Smooth muscle cell (in vitro differentiated cells): ENCODE measurements around the gene RBMX2. TPM values are rescaled to one million over a fixed set of nuclear protein-coding genes. Genes with fewer than 3 reads are reported as not detected.

Experiments used
- DNase-seq: peaks from one replicate; lab custom pipeline; 2025; ENCODE audit not compliant: unreplicated experiment; lab: John Stamatoyannopoulos, UW
- H2AFZ ChIP-seq: fragments of 200-600 bp; sonication (generic); 2 replicates; pipeline ENCODE4 v1.6.0; 2016; ENCODE audit warnings: antibody characterized with exemption, low read depth, mild to moderate bottlenecking
- H3F3A ChIP-seq: fragments of 200-600 bp; sonication (generic); 2 replicates; pipeline ENCODE4 v1.6.0; 2017; ENCODE audit warnings: antibody characterized with exemption, low read depth
- H3K27ac ChIP-seq: fragments of 200-600 bp; sonication (generic); 2 replicates; pipeline ENCODE4 v1.5.1; 2016; ENCODE audit warnings: low read depth, mild to moderate bottlenecking
- H3K27me3 ChIP-seq: fragments of 200-600 bp; sonication (generic); 2 replicates; pipeline ENCODE4 v1.6.1; 2016; ENCODE audit warnings: low read depth, mild to moderate bottlenecking
- H3K36me3 ChIP-seq: fragments of 200-600 bp; sonication (generic); 2 replicates; pipeline ENCODE4 v1.5.1; 2016; ENCODE audit warnings: low read depth
- H3K4me1 ChIP-seq: fragments of 200-600 bp; sonication (generic); 2 replicates; pipeline ENCODE4 v1.5.1; 2016; ENCODE audit warnings: low read depth
- H3K4me2 ChIP-seq: fragments of 200-600 bp; sonication (generic); 2 replicates; pipeline ENCODE4 v1.6.0; 2016; ENCODE audit warnings: mild to moderate bottlenecking
- H3K4me3 ChIP-seq: fragments of 200-600 bp; sonication (generic); 2 replicates; pipeline ENCODE4 v1.5.1; 2016; ENCODE audit warnings: mild to moderate bottlenecking
- H3K79me2 ChIP-seq: fragments of 200-600 bp; sonication (generic); 2 replicates; pipeline ENCODE4 v1.6.0; 2016; ENCODE audit warnings: low read depth, mild to moderate bottlenecking
- H3K9ac ChIP-seq: fragments of 200-600 bp; sonication (generic); 2 replicates; pipeline ENCODE4 v1.6.0; 2016; ENCODE audit warnings: low read depth
- H3K9me3 ChIP-seq: fragments of 200-600 bp; sonication (generic); replicated peaks from 2 replicates; pipeline ENCODE4 v1.5.1; 2016; ENCODE audit warnings: low read depth
- H4K20me1 ChIP-seq: fragments of 200-600 bp; sonication (generic); 2 replicates; pipeline ENCODE4 v1.6.0; 2016; ENCODE audit warnings: low read depth
- CTCF ChIP-seq: fragments of 200-600 bp; sonication (generic); IDR thresholded peaks from 2 replicates; pipeline ENCODE4 v1.5.1; 2017; ENCODE audit warnings: borderline replicate concordance, mild to moderate bottlenecking, antibody characterized with exemption; ENCODE audit not compliant: insufficient read depth, poor library complexity, severe bottlenecking
- WGBS: methylation state at CpG from one replicate; pipeline ENCODE4 v1.1.7; 2016; ENCODE audit warnings: low lambda C conversion rate; 5-methylcytosine and 5-hydroxymethylcytosine counted together
- polyA plus RNA-seq: library from polyadenylated mRNA; unstranded; fragments of >200 nt; fragmentation: Nextera tagmentation; extraction: Ambion mirVana; gene quantifications from 2 replicates; pipeline ENCODE4 v1.2.1, GENCODE V29; 2016
- total RNA-seq: library from RNA; depleted of rRNA; stranded (reverse); fragments of >200 nt; gene quantifications from 2 replicates; pipeline ENCODE4 v1.2.3, GENCODE V29; 2014

Gene RBMX2
- total and polyA plus RNA-seq, 2 experiments from 2014 or later = 15.9 to 19.8 TPM

GRCh38 chrX:130416785-130417184 is 15.0 kb downstream of the RBMX2 start:
- Histone ChIP-seq H3K4me1 (no peaks in the 10 kb centered on the region), H3K36me3 (no peaks in the 10 kb centered on the region), H3K27me3 (no peaks in the 10 kb centered on the region), H4K20me1 (no peaks in the 10 kb centered on the region), H3K27ac (no peak overlapping the region), H3K9me3 (no peaks in the 10 kb centered on the region), H3K79me2 (no peaks in the 10 kb centered on the region), H2AFZ (no peak overlapping the region), H3K9ac (no peak overlapping the region), H3F3A (no peaks in the 10 kb centered on the region), H3K4me2 (no peak overlapping the region), H3K4me3 (no peak overlapping the region)
- no peak for DNase-seq
- TF ChIP-seq CTCF = no peak
- WGBS = 65% methylated on average over 4 of the region's 4 CpGs

DNA sequence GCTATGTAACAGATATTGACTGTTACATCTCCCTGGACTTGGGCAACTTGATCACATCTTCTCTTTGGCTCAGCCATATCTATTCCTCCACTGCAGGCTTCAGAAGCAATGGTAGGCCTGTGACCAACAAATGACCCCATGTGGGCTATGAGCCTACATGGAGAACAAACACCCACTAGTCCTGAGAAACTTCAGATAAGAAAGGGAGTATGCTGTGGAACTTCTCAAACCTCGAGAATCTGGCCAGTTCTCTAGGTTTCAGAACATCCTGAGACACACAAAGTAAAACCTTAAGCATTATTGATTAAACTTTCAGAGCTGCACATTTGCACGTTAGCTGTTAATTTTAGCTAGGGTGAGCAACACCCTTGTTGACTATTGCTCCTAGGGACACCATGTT is 16.3 kb downstream of the RBMX2 start:
- no peaks in the 10 kb centered on the region for H3K79me2 ChIP-seq
- WGBS = 81% methylated on average over 2 of the region's 2 CpGs

GRCh38 chrX:130418740-130419139 is 17.0 kb downstream of the RBMX2 start:
- Histone ChIP-seq H3K27me3 (no peaks in the 10 kb centered on the region), H3K4me2 (no peak overlapping the region), H2AFZ (no peak overlapping the region), H4K20me1 (no peaks in the 10 kb centered on the region), H3K79me2 (no peaks in the 10 kb centered on the region), H3K27ac (no peak overlapping the region), H3K4me1 (no peaks in the 10 kb centered on the region), H3K9ac (no peak overlapping the region), H3K9me3 (no peaks in the 10 kb centered on the region), H3K4me3 (no peak overlapping the region), H3F3A (no peaks in the 10 kb centered on the region), H3K36me3 (no peaks in the 10 kb centered on the region)
- no peak for TF ChIP-seq CTCF
- WGBS = 77% methylated on average over 4 of the region's 4 CpGs
- no peak for DNase-seq

More for the DNA sequence above, 16.3 kb downstream of the RBMX2 start:
- no peaks in the 10 kb centered on the region for H3K36me3 ChIP-seq
- no peak overlapping the region for H3K9ac ChIP-seq
- H3K4me2 ChIP-seq = no peak overlapping the region
- H3K4me1 ChIP-seq = no peaks in the 10 kb centered on the region
- no peak overlapping the region for H2AFZ ChIP-seq
- H3K27me3 ChIP-seq = no peaks in the 10 kb centered on the region
- no peaks in the 10 kb centered on the region for H3F3A ChIP-seq
- H3K9me3 ChIP-seq = no peaks in the 10 kb centered on the region
- H3K27ac ChIP-seq = no peak overlapping the region
- H4K20me1 ChIP-seq = no peaks in the 10 kb centered on the region
- TF ChIP-seq CTCF = no peak
- no peak overlapping the region for H3K4me3 ChIP-seq
- DNase-seq = no peak

GRCh38 chrX:130419263-130419662 is 17.5 kb downstream of the RBMX2 start:
- no peaks in the 10 kb centered on the region for H3K4me1 ChIP-seq
- H3F3A ChIP-seq = no peaks in the 10 kb centered on the region
- WGBS = 77% methylated on average over 2 of the region's 2 CpGs
- H3K4me3 ChIP-seq = no peak overlapping the region
- H3K27ac ChIP-seq = no peak overlapping the region
- TF ChIP-seq CTCF = no peak
- no peaks in the 10 kb centered on the region for H4K20me1 ChIP-seq
- H2AFZ ChIP-seq = no peak overlapping the region
- no peaks in the 10 kb centered on the region for H3K27me3 ChIP-seq
- DNase-seq = no peak
- no peaks in the 10 kb centered on the region for H3K9me3 ChIP-seq
- no peaks in the 10 kb centered on the region for H3K79me2 ChIP-seq
- no peaks in the 10 kb centered on the region for H3K36me3 ChIP-seq
- no peak overlapping the region for H3K4me2 ChIP-seq
- H3K9ac ChIP-seq = no peak overlapping the region
